IMR-90 (cell line): ENCODE data around the gene ZSCAN10. TPM values are rescaled to one million over a fixed set of nuclear protein-coding genes. Genes with fewer than 3 reads are reported as not detected.

Experiments used
- ATAC-seq: fragments of 200-7000 bp; cut with Tn5 transposase; 2 replicates; pipeline ENCODE4 v1.9.1; 2020; ENCODE audit warnings: low read depth, mild to moderate bottlenecking, moderate library complexity
- BruUV-seq: library from RNA; stranded (reverse); fragments of 400-500 nt; replicated peaks from 2 replicates; lab custom pipeline; 2021; lab: Mats Ljungman, UMichigan
- CTCF ChIA-PET: fragments of 300-600 bp; formaldehyde crosslinking; extraction: SDS; loops from one replicate; lab custom pipeline; 2021; ENCODE audit warnings: antibody characterized with exemption; lab: Yijun Ruan, JAX
- POLR2A ChIA-PET: fragments of 300-600 bp; sonication (Branson Sonifier 250); formaldehyde crosslinking; loops from one replicate; lab custom pipeline; 2022; ENCODE audit warnings: antibody characterized with exemption; ENCODE audit not compliant: unreplicated experiment; lab: Charles Lee
- DNase-seq: peaks from one replicate; pipeline ENCODE4 v3.0.0; 2013
- H2AFZ ChIP-seq: replicated peaks from 2 replicates; pipeline ENCODE3; 2013; ENCODE audit warnings: low read length, mild to moderate bottlenecking; ENCODE audit not compliant: poor library complexity
- H2AK5ac ChIP-seq: 2 replicates; pipeline ENCODE4 v1.6.1; 2013; ENCODE audit warnings: low read depth, low read length, inconsistent platforms
- H2AK9ac ChIP-seq: replicated peaks from 2 replicates; pipeline ENCODE3; 2013; ENCODE audit warnings: mild to moderate bottlenecking, low read depth, low read length, moderate library complexity; ENCODE audit not compliant: poor library complexity
- H2BK120ac ChIP-seq: 2 replicates; pipeline ENCODE4 v1.6.1; 2013; ENCODE audit warnings: low read depth, low read length, inconsistent platforms
- H2BK15ac ChIP-seq: 3 replicates; pipeline ENCODE4 v1.6.1; 2013; ENCODE audit warnings: low read depth, low read length, inconsistent platforms
- H2BK20ac ChIP-seq: 2 replicates; pipeline ENCODE4 v1.6.1; 2013; ENCODE audit warnings: low read depth, mild to moderate bottlenecking, inconsistent platforms, low read length, moderate library complexity
- H2BK5ac ChIP-seq: 2 replicates; pipeline ENCODE4 v1.6.1; 2013; ENCODE audit warnings: mild to moderate bottlenecking, low read depth, low read length, inconsistent platforms; ENCODE audit not compliant: poor library complexity, severe bottlenecking
- H3K14ac ChIP-seq: replicated peaks from 2 replicates; pipeline ENCODE4 v1.6.1; 2013; ENCODE audit warnings: low read depth, low read length, inconsistent platforms
- H3K18ac ChIP-seq: 2 replicates; pipeline ENCODE4 v1.6.1; 2013; ENCODE audit warnings: low read depth, low read length, control low read depth
- H3K23ac ChIP-seq: 2 replicates; pipeline ENCODE4 v1.6.1; 2013; ENCODE audit warnings: low read depth, low read length, inconsistent platforms
- H3K27ac ChIP-seq: 2 replicates; pipeline ENCODE4 v1.5.1; 2013; ENCODE audit warnings: mild to moderate bottlenecking, control low read depth, low read length; ENCODE audit not compliant: insufficient read depth
- H3K27me3 ChIP-seq: 2 replicates; pipeline ENCODE4 v1.6.1; 2013; ENCODE audit warnings: low read length; ENCODE audit not compliant: control insufficient read depth, insufficient read depth
- H3K36me3 ChIP-seq: 2 replicates; pipeline ENCODE4 v1.6.1; 2013; ENCODE audit warnings: low read length, mixed read lengths; ENCODE audit not compliant: control insufficient read depth, insufficient read depth
- H3K4ac ChIP-seq: 2 replicates; pipeline ENCODE4 v1.6.1; 2013; ENCODE audit warnings: low read depth, low read length, inconsistent platforms
- H3K4me1 ChIP-seq: 2 replicates; pipeline ENCODE4 v1.6.1; 2013; ENCODE audit warnings: low read length, mixed read lengths; ENCODE audit not compliant: control insufficient read depth, insufficient read depth
- H3K4me2 ChIP-seq: 2 replicates; pipeline ENCODE4 v1.6.1; 2013; ENCODE audit warnings: low read depth, mild to moderate bottlenecking, control low read depth, low read length, moderate library complexity
- H3K4me3 ChIP-seq: 2 replicates; pipeline ENCODE4 v1.5.1; 2013; ENCODE audit warnings: low read depth, mild to moderate bottlenecking, control low read depth, low read length, moderate library complexity; ENCODE audit not compliant: insufficient read depth
- H3K56ac ChIP-seq: 2 replicates; pipeline ENCODE4 v1.6.1; 2013; ENCODE audit warnings: low read length, inconsistent platforms; ENCODE audit not compliant: insufficient read depth; ENCODE audit errors: extremely low read depth
- H3K79me1 ChIP-seq, 2 experiments: 2 replicates each; pipeline ENCODE4 v1.6.1; 2013; ENCODE audit warnings: low read length in 2 of 2, inconsistent platforms in 1 of 2, low read depth in 1 of 2
- H3K9ac ChIP-seq: 2 replicates; pipeline ENCODE4 v1.6.1; 2013; ENCODE audit warnings: low read depth, low read length, control low read depth
- H3K9me1 ChIP-seq: 2 replicates; pipeline ENCODE4 v1.6.1; 2013; ENCODE audit warnings: low read length, inconsistent platforms; ENCODE audit not compliant: insufficient read depth
- H3K9me3 ChIP-seq: 2 replicates; pipeline ENCODE4 v1.6.1; 2013; ENCODE audit warnings: low read length; ENCODE audit not compliant: control insufficient read depth, insufficient read depth
- H4K20me1 ChIP-seq: 2 replicates; pipeline ENCODE4 v1.6.1; 2013; ENCODE audit warnings: low read length, inconsistent platforms; ENCODE audit not compliant: insufficient read depth
- H4K5ac ChIP-seq: 2 replicates; pipeline ENCODE4 v1.6.1; 2013; ENCODE audit warnings: mild to moderate bottlenecking, low read depth, low read length, control low read depth
- H4K8ac ChIP-seq, 2 experiments: 2 replicates each; pipeline ENCODE4 v1.6.1; 2013; ENCODE audit warnings: low read depth in 2 of 2, low read length in 2 of 2, control low read depth in 1 of 2, inconsistent platforms in 1 of 2
- H4K91ac ChIP-seq: 2 replicates; pipeline ENCODE4 v1.6.1; 2013; ENCODE audit warnings: low read depth, low read length, inconsistent platforms; ENCODE audit not compliant: insufficient read depth
- BHLHE40 ChIP-seq: fragments of 150-350 bp; IDR thresholded peaks from 2 replicates; pipeline ENCODE4 v1.6.1; 2016; ENCODE audit warnings: mild to moderate bottlenecking, low read depth, low read length
- CEBPB ChIP-seq: IDR thresholded peaks from 2 replicates; pipeline ENCODE4 v1.6.1; 2012; ENCODE audit warnings: low read depth, low read length, improper control_type of control experiment
- CHD1 ChIP-seq: IDR thresholded peaks from 2 replicates; pipeline ENCODE4 v1.6.1; 2012; ENCODE audit warnings: low read depth, low read length, improper control_type of control experiment
- ELK1 ChIP-seq: fragments of 150-350 bp; IDR thresholded peaks from 2 replicates; pipeline ENCODE4 v1.6.1; 2016; ENCODE audit warnings: low read depth, mild to moderate bottlenecking, low read length, moderate library complexity, borderline replicate concordance
- FOS ChIP-seq: fragments of 150-350 bp; IDR thresholded peaks from 2 replicates; pipeline ENCODE4 v1.6.1; 2016; ENCODE audit warnings: low read depth, low read length
- MAZ ChIP-seq: IDR thresholded peaks from 2 replicates; pipeline ENCODE4 v1.6.1; 2012; ENCODE audit warnings: low read depth, mild to moderate bottlenecking, low read length, improper control_type of control experiment, moderate library complexity, borderline replicate concordance
- MXI1 ChIP-seq: IDR thresholded peaks from 2 replicates; pipeline ENCODE4 v1.6.1; 2012; ENCODE audit warnings: low read depth, mild to moderate bottlenecking, low read length, moderate library complexity, borderline replicate concordance
- NFE2L2 ChIP-seq: fragments of 150-350 bp; IDR thresholded peaks from 2 replicates; pipeline ENCODE4 v1.6.1; 2016; ENCODE audit warnings: low read depth, mild to moderate bottlenecking, low read length
- POLR2A ChIP-seq: IDR thresholded peaks from 2 replicates; pipeline ENCODE4 v1.6.1; 2012; ENCODE audit warnings: mild to moderate bottlenecking, low read depth, low read length
- RFX5 ChIP-seq: IDR thresholded peaks from 2 replicates; pipeline ENCODE4 v1.8.0; 2012; ENCODE audit warnings: low read depth, mild to moderate bottlenecking, low read length, moderate library complexity
- SMC3 ChIP-seq: fragments of 150-350 bp; IDR thresholded peaks from 2 replicates; pipeline ENCODE4 v1.6.1; 2016; ENCODE audit warnings: low read depth, mild to moderate bottlenecking, antibody characterized with exemption, low read length, moderate library complexity
- WGBS, 2 experiments: methylation state at CpG; one replicate each; pipeline versions ENCODE4 v1.1.5 to v1.1.7; 2013; ENCODE audit warnings: missing lambda C conversion rate in 2 of 2; ENCODE audit not compliant: insufficient read length in 1 of 2; ENCODE audit errors: extremely low coverage in 2 of 2; 5-methylcytosine and 5-hydroxymethylcytosine counted together
- dilution Hi-C: fragments of 300-500 bp; cut with HindIII; formaldehyde crosslinking; loops from one replicate; pipeline ENCODE4 v1.14.3; 2018; ENCODE audit warnings: low sequenced_read_pairs; ENCODE audit not compliant: unreplicated experiment
- in situ Hi-C: fragments of 300-500 bp; cut with MboI; formaldehyde crosslinking; loops from 3 replicates; pipeline ENCODE4 v1.14.3; 2019; ENCODE audit warnings: low sequenced_read_pairs, inconsistent platforms, mixed read lengths
- intact Hi-C: fragments of 100-400 bp; cut with micrococcal nuclease; formaldehyde crosslinking; loops from 2 replicates; pipeline ENCODE4 v1.10.0; 2022
- polyA plus RNA-seq, 3 experiments: library from polyadenylated mRNA; depleted of rRNA; stranded (reverse); fragments of >200 nt; gene quantifications; 2 replicates each; pipeline ENCODE4 v1.2.3, GENCODE V29; 2012; ENCODE audit warnings: low replicate concordance in 1 of 3
- total RNA-seq: library from RNA; depleted of rRNA; stranded (reverse); fragments of >200 nt; gene quantifications from 2 replicates; pipeline ENCODE4 v1.2.3, GENCODE V29; 2012
- TF ChIP-seq, protein P1 (sequence below): conservative IDR thresholded peaks from 2 replicates; pipeline ENCODE4 v1.5.1; 2012; ENCODE audit warnings: mild to moderate bottlenecking, low read depth, low read length, improper control_type of control experiment

ZSCAN10 gene
- total and polyA plus RNA-seq, 2 of the 4 experiments (the other 2 are of a cell fraction), result not detected

- Histone ChIP-seq H2AFZ (no peak overlapping the region), H3K9ac (no peak overlapping the region), H3K14ac (no peak overlapping the region), H2AK9ac (no peak overlapping the region), H3K56ac (no peak overlapping the region), H3K36me3 (no peaks in the 10 kb centered on the region), H3K27me3 (peaks cover 44% of the 10 kb centered on the region), H2BK15ac (no peak overlapping the region), H3K18ac (no peak overlapping the region), H3K4me1 (peaks cover 3% of the 10 kb centered on the region), H4K20me1 (no peaks in the 10 kb centered on the region), H3K9me1 (peaks cover 17% of the 10 kb centered on the region), H2AK5ac (no peak overlapping the region), H3K4me3 (no peak overlapping the region), H3K23ac (no peak overlapping the region), H4K8ac (no peak overlapping the region), H4K91ac (no peak overlapping the region), H3K4me2 (no peak overlapping the region), H2BK120ac (no peak overlapping the region), H4K5ac (no peak overlapping the region), H3K79me1 (no peaks in the 10 kb centered on the region), H2BK20ac (no peak overlapping the region), H2BK5ac (no peak overlapping the region), H3K4ac (no peak overlapping the region), H3K27ac (no peak overlapping the region), H3K9me3 (no peaks in the 10 kb centered on the region)
- no TSS peak for BruUV-seq
- POLR2A ChIA-PET, result no interaction called here
- CTCF ChIA-PET, result no interaction called here
- dilution Hi-C loops (no loop called here), in situ Hi-C loops (no loop called here), intact Hi-C loops (no loop called here)
- TF ChIP-seq POLR2A (no peak), RFX5 (no peak), ELK1 (no peak), CEBPB (no peak), FOS (no peak), MAZ (no peak), SMC3 (no peak), BHLHE40 (no peak), MXI1 (no peak), CHD1 (no peak), NFE2L2 (no peak)
- TF ChIP-seq, protein P1, sequence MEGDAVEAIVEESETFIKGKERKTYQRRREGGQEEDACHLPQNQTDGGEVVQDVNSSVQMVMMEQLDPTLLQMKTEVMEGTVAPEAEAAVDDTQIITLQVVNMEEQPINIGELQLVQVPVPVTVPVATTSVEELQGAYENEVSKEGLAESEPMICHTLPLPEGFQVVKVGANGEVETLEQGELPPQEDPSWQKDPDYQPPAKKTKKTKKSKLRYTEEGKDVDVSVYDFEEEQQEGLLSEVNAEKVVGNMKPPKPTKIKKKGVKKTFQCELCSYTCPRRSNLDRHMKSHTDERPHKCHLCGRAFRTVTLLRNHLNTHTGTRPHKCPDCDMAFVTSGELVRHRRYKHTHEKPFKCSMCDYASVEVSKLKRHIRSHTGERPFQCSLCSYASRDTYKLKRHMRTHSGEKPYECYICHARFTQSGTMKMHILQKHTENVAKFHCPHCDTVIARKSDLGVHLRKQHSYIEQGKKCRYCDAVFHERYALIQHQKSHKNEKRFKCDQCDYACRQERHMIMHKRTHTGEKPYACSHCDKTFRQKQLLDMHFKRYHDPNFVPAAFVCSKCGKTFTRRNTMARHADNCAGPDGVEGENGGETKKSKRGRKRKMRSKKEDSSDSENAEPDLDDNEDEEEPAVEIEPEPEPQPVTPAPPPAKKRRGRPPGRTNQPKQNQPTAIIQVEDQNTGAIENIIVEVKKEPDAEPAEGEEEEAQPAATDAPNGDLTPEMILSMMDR, result no peak
- no peak for DNase-seq
- WGBS, 2 experiments, result 70% methylated on average over 3 of the region's 6 CpGs; no CpG with 5 or more reads in 1 of the 2 experiments
- ATAC-seq, result no peak
These were observed 2.7 kb downstream of the ZSCAN10 start for GRCh38 chr16:3096362-3096761.
